ENCODE data around the gene ANTXR1. TPM values are rescaled to one million over a fixed set of nuclear protein-coding genes. Genes with fewer than 3 reads are reported as not detected.

Gene ANTXR1
- total RNA-seq, 1 experiment from 2014 or later = 0.27 TPM

DNA sequence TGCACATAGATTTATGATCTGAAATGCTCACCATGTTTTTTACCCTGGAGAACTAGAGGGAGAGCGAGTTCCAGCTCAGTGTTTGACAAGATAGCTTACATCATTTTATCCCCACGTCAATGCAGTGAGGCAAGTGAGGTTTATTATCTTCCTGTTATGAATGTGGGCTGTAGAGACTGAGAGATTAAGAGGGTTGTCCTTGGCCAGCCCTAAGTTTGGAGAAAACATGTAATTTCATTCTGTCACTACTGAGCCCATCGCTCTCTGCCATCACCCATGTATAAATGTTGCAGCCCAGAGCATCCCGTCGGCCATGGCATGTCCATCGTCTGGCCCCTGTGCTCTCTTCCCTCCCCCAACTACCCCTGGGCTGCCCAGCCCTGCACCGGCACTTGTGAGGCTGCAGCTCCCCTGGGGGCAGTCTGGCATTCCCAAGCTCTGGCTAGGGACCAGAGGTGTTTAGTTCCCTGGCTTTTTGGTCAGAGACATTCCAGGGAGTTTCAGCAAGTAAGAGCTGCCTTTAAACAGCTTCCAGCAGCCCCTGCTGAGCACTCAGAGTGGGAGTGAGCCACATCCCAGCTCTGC, 136.7 kb downstream of the ANTXR1 start:
- Histone ChIP-seq H3K4me1 (no peaks in the 10 kb centered on the region), H3K27me3 (replicated peaks; ENCODE audit: control insufficient read depth, insufficient read depth, low read length) (peaks cover under 1% of the 10 kb centered on the region; the same call in 1 of the 2 replicates), H3K36me3 (ENCODE audit: control insufficient read depth, insufficient read depth, low read length) (no peaks in the 10 kb centered on the region), H3K9me3 (no peaks in the 10 kb centered on the region), H3K4me3 (ENCODE audit: low read depth, low read length) (no peak overlapping the region)
- no peak overlapping the region for H3K4me3 Mint-ChIP-seq (ENCODE audit: unreplicated experiment)
- no peaks in the 10 kb centered on the region for H3K36me3 Mint-ChIP-seq (ENCODE audit: insufficient read depth, unreplicated experiment)
- H3K27ac Mint-ChIP-seq (ENCODE audit: unreplicated experiment) = no peak overlapping the region
- no TSS peak for BruUV-seq (replicated peaks)
- DNase-seq = peak in 1 of 2 experiments; percentile 51
- peaks cover 9% of the 10 kb centered on the region for H3K27me3 Mint-ChIP-seq (ENCODE audit: insufficient read depth, unreplicated experiment)
- TF ChIP-seq, protein P1, sequence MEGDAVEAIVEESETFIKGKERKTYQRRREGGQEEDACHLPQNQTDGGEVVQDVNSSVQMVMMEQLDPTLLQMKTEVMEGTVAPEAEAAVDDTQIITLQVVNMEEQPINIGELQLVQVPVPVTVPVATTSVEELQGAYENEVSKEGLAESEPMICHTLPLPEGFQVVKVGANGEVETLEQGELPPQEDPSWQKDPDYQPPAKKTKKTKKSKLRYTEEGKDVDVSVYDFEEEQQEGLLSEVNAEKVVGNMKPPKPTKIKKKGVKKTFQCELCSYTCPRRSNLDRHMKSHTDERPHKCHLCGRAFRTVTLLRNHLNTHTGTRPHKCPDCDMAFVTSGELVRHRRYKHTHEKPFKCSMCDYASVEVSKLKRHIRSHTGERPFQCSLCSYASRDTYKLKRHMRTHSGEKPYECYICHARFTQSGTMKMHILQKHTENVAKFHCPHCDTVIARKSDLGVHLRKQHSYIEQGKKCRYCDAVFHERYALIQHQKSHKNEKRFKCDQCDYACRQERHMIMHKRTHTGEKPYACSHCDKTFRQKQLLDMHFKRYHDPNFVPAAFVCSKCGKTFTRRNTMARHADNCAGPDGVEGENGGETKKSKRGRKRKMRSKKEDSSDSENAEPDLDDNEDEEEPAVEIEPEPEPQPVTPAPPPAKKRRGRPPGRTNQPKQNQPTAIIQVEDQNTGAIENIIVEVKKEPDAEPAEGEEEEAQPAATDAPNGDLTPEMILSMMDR (IDR thresholded peaks at IDR 0.05; ENCODE audit: insufficient read depth in 1 of 2, low read depth in 1 of 2, low read length in 1 of 2, severe bottlenecking in 1 of 2, unreplicated experiment in 1 of 2) = no peak
- ChIA-PET CTCF (no interaction called here), POLR2A (no interaction called here)
- H3K4me1 Mint-ChIP-seq (ENCODE audit: low read depth, unreplicated experiment) = no peaks in the 10 kb centered on the region
- intact Hi-C loops (cut with micrococcal nuclease; ENCODE audit: unreplicated experiment) = no loop called here
- H3K9me3 Mint-ChIP-seq (ENCODE audit: unreplicated experiment) = no peaks in the 10 kb centered on the region

DNA sequence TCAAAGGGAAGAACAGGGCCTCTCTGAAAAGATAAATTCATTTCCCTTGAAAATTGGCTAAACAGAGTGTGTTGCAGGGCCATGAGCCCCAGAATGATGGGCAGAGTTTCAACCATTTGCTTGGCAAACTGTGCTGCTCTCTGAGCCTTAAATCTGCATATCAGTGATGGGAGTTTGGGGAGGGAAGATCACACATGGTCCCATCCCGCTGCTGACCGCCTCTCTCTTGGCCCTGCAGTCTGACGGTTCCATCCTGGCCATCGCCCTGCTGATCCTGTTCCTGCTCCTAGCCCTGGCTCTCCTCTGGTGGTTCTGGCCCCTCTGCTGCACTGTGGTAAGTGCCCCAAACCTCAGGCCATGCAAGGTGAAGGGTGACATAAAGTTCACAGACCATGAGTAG, 139.0 kb downstream of the ANTXR1 start:
- H3K4me1 ChIP-seq = no peaks in the 10 kb centered on the region
- TF ChIP-seq, protein P1 (IDR thresholded peaks at IDR 0.05; ENCODE audit: insufficient read depth in 1 of 2, low read depth in 1 of 2, low read length in 1 of 2, severe bottlenecking in 1 of 2, unreplicated experiment in 1 of 2) = no peak
- Mint-ChIP-seq H3K36me3 (ENCODE audit: insufficient read depth, unreplicated experiment) (no peaks in the 10 kb centered on the region), H3K9me3 (ENCODE audit: unreplicated experiment) (no peaks in the 10 kb centered on the region), H3K4me3 (ENCODE audit: unreplicated experiment) (no peak overlapping the region), H3K4me1 (ENCODE audit: low read depth, unreplicated experiment) (no peaks in the 10 kb centered on the region), H3K27ac (ENCODE audit: unreplicated experiment) (no peak overlapping the region), H3K27me3 (ENCODE audit: insufficient read depth, unreplicated experiment) (peaks cover 8% of the 10 kb centered on the region)
- intact Hi-C loops (cut with micrococcal nuclease; ENCODE audit: unreplicated experiment) = no loop called here
- ChIA-PET CTCF (no interaction called here), POLR2A (no interaction called here)
- no peak overlapping the region for H3K4me3 ChIP-seq (ENCODE audit: low read depth, low read length)
- no peaks in the 10 kb centered on the region for H3K9me3 ChIP-seq
- BruUV-seq (replicated peaks) = no TSS peak
- H3K36me3 ChIP-seq (ENCODE audit: control insufficient read depth, insufficient read depth, low read length) = no peaks in the 10 kb centered on the region
- no peak for DNase-seq
- peaks cover 3% of the 10 kb centered on the region for H3K27me3 ChIP-seq (replicated peaks; ENCODE audit: control insufficient read depth, insufficient read depth, low read length)

DNA sequence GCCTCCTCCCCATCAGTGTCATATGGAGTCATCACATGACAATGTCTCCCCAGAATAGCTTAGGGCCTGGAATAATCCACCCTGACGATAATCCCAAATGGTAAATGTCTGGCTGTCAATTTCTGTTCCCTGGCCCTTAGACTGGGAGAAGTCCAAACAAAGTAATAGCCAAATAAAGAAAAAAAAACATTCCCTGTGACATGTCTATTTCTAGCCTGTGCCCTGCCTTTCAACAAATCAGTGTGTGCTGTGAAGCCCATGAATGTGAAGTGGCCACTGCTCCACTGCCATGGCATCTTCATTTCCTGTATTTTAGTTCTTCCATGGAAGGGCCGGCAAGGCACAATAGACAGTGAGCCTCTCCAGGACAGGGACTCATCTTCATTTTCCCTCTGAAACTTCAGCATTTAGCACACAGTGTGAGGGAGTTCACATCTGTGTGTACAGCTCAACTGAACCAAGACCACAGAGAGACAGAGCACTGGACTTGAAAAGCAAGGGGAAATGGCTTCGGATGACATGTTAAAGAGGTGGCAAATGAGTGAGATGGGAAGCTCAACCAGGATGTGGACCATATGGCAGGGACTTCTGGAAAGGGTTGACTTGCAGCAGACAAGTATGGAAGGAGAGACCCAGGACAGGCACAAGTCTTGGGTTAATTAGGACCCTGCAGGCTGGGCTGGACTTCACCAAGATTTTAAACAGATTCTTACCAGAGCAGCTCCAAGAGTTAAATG, 140.0 kb downstream of the ANTXR1 start:
- POLR2A ChIA-PET = no interaction called here
- CTCF ChIA-PET = no interaction called here
- Histone ChIP-seq H3K27me3 (replicated peaks; ENCODE audit: control insufficient read depth, insufficient read depth, low read length) (peaks cover 3% of the 10 kb centered on the region), H3K4me3 (ENCODE audit: low read depth, low read length) (no peak overlapping the region), H3K36me3 (ENCODE audit: control insufficient read depth, insufficient read depth, low read length) (no peaks in the 10 kb centered on the region), H3K9me3 (no peaks in the 10 kb centered on the region), H3K4me1 (no peaks in the 10 kb centered on the region)
- no peaks in the 10 kb centered on the region for H3K4me1 Mint-ChIP-seq (ENCODE audit: low read depth, unreplicated experiment)
- DNase-seq = no peak
- TF ChIP-seq, protein P1 (IDR thresholded peaks at IDR 0.05; ENCODE audit: insufficient read depth in 1 of 2, low read depth in 1 of 2, low read length in 1 of 2, severe bottlenecking in 1 of 2, unreplicated experiment in 1 of 2) = no peak
- intact Hi-C loops (cut with micrococcal nuclease; ENCODE audit: unreplicated experiment) = no loop called here
- H3K4me3 Mint-ChIP-seq (ENCODE audit: unreplicated experiment) = no peak overlapping the region
- peaks cover 8% of the 10 kb centered on the region for H3K27me3 Mint-ChIP-seq (ENCODE audit: insufficient read depth, unreplicated experiment)
- no peak overlapping the region for H3K27ac Mint-ChIP-seq (ENCODE audit: unreplicated experiment)
- BruUV-seq (replicated peaks) = no TSS peak
- no peaks in the 10 kb centered on the region for H3K36me3 Mint-ChIP-seq (ENCODE audit: insufficient read depth, unreplicated experiment)
- no peaks in the 10 kb centered on the region for H3K9me3 Mint-ChIP-seq (ENCODE audit: unreplicated experiment)

Data from Caco-2 (cell line).